ENCODE data around the gene IFI27.
"Not testable (repeated sequence)": the region's sequence is repeated elsewhere in the genome, so short reads cannot be mapped to it uniquely, and the experiment has no call there.

IFI27 gene

DNA sequence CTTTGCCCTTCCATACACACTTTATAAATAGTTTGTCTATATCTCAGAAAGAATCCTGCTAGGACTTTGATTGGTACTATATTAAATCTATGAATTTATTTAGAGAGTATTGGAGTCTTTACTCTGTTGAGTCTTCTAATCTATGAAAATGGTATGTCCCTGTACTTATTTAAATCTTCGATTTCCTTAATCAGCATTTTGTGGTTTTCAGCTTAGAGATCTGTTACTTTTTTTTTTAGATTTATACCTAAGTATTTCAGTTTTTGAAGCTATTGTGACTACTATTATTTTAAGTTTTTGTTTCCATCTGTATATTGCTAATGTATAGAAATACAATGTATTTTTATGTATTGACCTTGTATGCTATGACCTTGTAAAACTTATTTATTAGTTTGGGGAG, 32.3 kb downstream of the IFI27 start:
- Histone ChIP-seq H3K9me3 (ENCODE audit: insufficient read depth, low read length) (no peaks in the 10 kb centered on the region), H3K36me3 (ENCODE audit: insufficient read depth, insufficient read length, low read length) (no peaks in the 10 kb centered on the region), H3K9ac (ENCODE audit: insufficient read length, low read depth) (no peak overlapping the region), H3K4me1 (ENCODE audit: insufficient read depth, insufficient read length) (peaks cover 9% of the 10 kb centered on the region), H3K27me3 (ENCODE audit: insufficient read depth, insufficient read length) (no peaks in the 10 kb centered on the region), H3K4me3 (ENCODE audit: insufficient read length, low read depth) (no peak overlapping the region)
- TF ChIP-seq YY1 (IDR thresholded peaks at IDR 0.05; ENCODE audit: insufficient read depth, insufficient read length) (no peak), ZNF274 (IDR thresholded peaks at IDR 0.05; ENCODE audit: low read depth, low read length) (no peak), SUZ12 (IDR thresholded peaks at IDR 0.05; ENCODE audit: extremely low read depth, insufficient read depth, insufficient read length) (no peak)
- DNase-seq (ENCODE audit: low read depth, low spot score): no peak

DNA sequence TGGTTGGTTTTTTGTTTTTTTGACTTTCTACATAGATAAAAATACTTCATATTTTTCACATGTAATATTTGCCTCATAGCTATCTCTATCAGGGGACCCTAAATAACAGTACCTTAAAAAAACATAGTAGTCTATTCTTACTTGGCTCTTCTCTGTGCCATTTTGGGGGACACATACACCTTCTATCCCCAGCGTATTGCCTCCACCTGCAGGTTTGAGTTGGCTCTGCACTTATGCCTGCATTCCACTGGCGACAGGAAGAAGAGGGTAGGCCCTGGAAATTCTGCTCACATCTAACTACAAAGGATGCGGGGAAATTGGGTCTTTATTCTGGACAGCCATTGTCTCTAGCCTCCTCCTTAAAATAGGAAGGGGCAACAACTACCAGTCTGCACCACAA, 32.7 kb downstream of the IFI27 start:
- peaks cover 9% of the 10 kb centered on the region for H3K4me1 ChIP-seq (ENCODE audit: insufficient read depth, insufficient read length)
- H3K36me3 ChIP-seq (ENCODE audit: insufficient read depth, insufficient read length, low read length): no peaks in the 10 kb centered on the region
- no peak for DNase-seq (ENCODE audit: low read depth, low spot score)
- TF ChIP-seq ZNF274 (IDR thresholded peaks at IDR 0.05; ENCODE audit: low read depth, low read length) (no peak), YY1 (IDR thresholded peaks at IDR 0.05; ENCODE audit: insufficient read depth, insufficient read length) (no peak), SUZ12 (IDR thresholded peaks at IDR 0.05; ENCODE audit: extremely low read depth, insufficient read depth, insufficient read length) (no peak)
- H3K9me3 ChIP-seq (ENCODE audit: insufficient read depth, low read length): no peaks in the 10 kb centered on the region
- no peaks in the 10 kb centered on the region for H3K27me3 ChIP-seq (ENCODE audit: insufficient read depth, insufficient read length)
- H3K9ac ChIP-seq (ENCODE audit: insufficient read length, low read depth): no peak overlapping the region
- H3K4me3 ChIP-seq (ENCODE audit: insufficient read length, low read depth): no peak overlapping the region

DNA sequence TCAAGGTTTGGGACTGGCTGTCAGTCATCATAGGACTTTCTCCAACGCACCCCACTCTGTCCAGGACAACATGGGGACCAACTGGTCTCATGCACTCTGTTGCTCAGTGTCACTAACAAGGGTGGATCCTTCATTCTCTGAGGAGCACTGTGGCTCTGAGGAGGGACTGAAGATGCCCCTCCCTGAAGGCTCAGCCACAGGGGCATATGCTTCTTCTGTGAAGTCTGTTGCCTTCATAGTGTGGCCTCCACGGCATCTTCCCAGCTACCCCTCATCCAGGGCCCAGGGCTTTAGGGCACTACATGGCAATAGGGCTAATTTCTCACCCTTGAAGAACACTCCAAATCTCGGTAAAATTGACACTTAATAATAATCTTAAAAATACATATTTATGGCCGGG, 33.2 kb downstream of the IFI27 start:
- Histone ChIP-seq H3K9me3 (ENCODE audit: insufficient read depth, low read length) (no peaks in the 10 kb centered on the region), H3K27me3 (ENCODE audit: insufficient read depth, insufficient read length) (no peaks in the 10 kb centered on the region), H3K36me3 (ENCODE audit: insufficient read depth, insufficient read length, low read length) (no peaks in the 10 kb centered on the region), H3K4me3 (ENCODE audit: insufficient read length, low read depth) (no peak overlapping the region), H3K9ac (ENCODE audit: insufficient read length, low read depth) (no peak overlapping the region), H3K4me1 (ENCODE audit: insufficient read depth, insufficient read length) (peaks cover 5% of the 10 kb centered on the region)
- DNase-seq (ENCODE audit: low read depth, low spot score): no peak
- TF ChIP-seq YY1 (IDR thresholded peaks at IDR 0.05; ENCODE audit: insufficient read depth, insufficient read length): no peak
- no peak for TF ChIP-seq ZNF274 (IDR thresholded peaks at IDR 0.05; ENCODE audit: low read depth, low read length)
- TF ChIP-seq SUZ12 (IDR thresholded peaks at IDR 0.05; ENCODE audit: extremely low read depth, insufficient read depth, insufficient read length): no peak

DNA sequence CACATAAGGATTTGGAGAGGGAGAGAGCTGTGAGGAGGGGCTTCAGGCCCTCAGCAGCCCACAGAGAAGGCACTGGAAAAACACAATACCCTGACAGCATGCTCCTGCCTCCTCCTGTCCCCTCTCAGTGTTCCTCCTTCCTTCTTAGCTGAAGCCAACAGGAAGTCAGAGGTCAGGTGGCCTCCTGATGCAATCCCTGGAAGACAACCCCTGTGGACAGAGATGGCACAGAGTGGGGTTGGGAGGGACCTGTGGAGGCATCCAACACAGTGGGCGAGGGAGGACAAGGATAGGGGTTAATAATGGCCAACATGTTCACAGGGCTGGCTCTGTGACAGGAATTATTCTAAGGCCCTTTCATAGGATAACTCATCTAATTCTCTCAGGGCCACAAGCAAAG, 34.2 kb downstream of the IFI27 start:
- Histone ChIP-seq H3K9ac (ENCODE audit: insufficient read length, low read depth) (no peak overlapping the region), H3K4me3 (ENCODE audit: insufficient read length, low read depth) (no peak overlapping the region), H3K27me3 (ENCODE audit: insufficient read depth, insufficient read length) (no peaks in the 10 kb centered on the region), H3K4me1 (ENCODE audit: insufficient read depth, insufficient read length) (peaks cover 2% of the 10 kb centered on the region), H3K9me3 (ENCODE audit: insufficient read depth, low read length) (no peaks in the 10 kb centered on the region), H3K36me3 (ENCODE audit: insufficient read depth, insufficient read length, low read length) (no peaks in the 10 kb centered on the region)
- no peak for DNase-seq (ENCODE audit: low read depth, low spot score)
- TF ChIP-seq ZNF274 (IDR thresholded peaks at IDR 0.05; ENCODE audit: low read depth, low read length) (no peak), YY1 (IDR thresholded peaks at IDR 0.05; ENCODE audit: insufficient read depth, insufficient read length) (no peak), SUZ12 (IDR thresholded peaks at IDR 0.05; ENCODE audit: extremely low read depth, insufficient read depth, insufficient read length) (no peak)

DNA sequence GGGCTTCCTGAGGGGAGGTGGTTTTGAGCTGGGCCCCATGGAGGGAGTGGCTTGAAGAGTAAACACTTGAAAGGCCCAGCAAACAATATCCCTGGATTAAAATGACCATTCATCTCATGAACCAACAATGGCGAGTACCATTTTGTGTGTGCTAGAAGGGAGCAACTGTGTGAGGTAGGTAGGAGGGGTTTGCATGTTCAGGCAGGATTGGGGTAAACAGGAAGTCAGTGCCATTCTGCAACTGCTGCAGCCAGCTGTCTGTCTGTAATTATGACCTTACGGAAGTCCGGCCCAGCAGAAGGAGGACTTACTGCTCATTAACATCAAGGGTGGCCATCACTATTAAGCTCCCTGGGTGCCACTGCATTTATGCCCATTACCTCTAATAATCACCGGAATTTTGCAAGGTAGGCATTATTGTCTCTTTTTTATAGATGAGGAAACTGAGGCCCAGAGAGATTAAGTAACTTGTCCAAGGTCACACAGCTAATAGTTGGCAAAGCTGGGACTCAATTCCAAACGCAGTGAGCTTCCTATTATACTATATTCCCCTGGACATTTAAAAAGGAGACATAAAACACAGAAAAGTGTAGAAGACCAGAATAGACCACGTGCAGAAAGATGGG, 35.5 kb downstream of the IFI27 start:
- no peaks in the 10 kb centered on the region for H3K27me3 ChIP-seq (ENCODE audit: insufficient read depth, insufficient read length)
- no peak for DNase-seq (ENCODE audit: low read depth, low spot score)
- no peaks in the 10 kb centered on the region for H3K36me3 ChIP-seq (ENCODE audit: insufficient read depth, insufficient read length, low read length)
- H3K9me3 ChIP-seq (ENCODE audit: insufficient read depth, low read length): no peaks in the 10 kb centered on the region
- TF ChIP-seq SUZ12 (IDR thresholded peaks at IDR 0.05; ENCODE audit: extremely low read depth, insufficient read depth, insufficient read length): no peak
- TF ChIP-seq YY1 (IDR thresholded peaks at IDR 0.05; ENCODE audit: insufficient read depth, insufficient read length): no peak
- peaks cover 2% of the 10 kb centered on the region for H3K4me1 ChIP-seq (ENCODE audit: insufficient read depth, insufficient read length)
- H3K4me3 ChIP-seq (ENCODE audit: insufficient read length, low read depth): no peak overlapping the region
- no peak overlapping the region for H3K9ac ChIP-seq (ENCODE audit: insufficient read length, low read depth)

DNA sequence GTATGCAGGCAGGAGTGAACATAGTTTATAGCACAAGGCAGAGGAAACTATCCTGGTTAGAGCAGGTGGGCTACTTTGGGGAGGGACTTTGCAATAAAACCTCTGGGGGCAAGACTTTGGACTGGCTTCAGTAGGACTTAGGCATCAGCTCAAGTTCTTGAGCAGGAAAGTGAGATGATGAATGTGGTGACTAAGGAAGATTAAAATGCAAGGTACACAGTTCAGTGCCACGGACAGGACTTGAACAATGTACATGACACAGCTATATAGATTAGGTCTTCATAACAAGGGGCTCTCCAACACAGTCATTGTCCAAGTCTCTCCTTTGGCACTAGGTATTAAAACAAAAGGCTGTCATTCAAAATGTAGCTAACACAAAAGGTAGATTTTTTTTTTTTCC, 42.1 kb downstream of the IFI27 start:
- Histone ChIP-seq H3K27me3 (ENCODE audit: insufficient read depth, insufficient read length) (no peaks in the 10 kb centered on the region), H3K4me1 (ENCODE audit: insufficient read depth, insufficient read length) (no peaks in the 10 kb centered on the region), H3K36me3 (ENCODE audit: insufficient read depth, insufficient read length, low read length) (no peaks in the 10 kb centered on the region), H3K9ac (ENCODE audit: insufficient read length, low read depth) (no peak overlapping the region), H3K9me3 (ENCODE audit: insufficient read depth, low read length) (peaks cover 9% of the 10 kb centered on the region; the same call in 1 of the 2 replicates), H3K4me3 (ENCODE audit: insufficient read length, low read depth) (no peak overlapping the region)
- DNase-seq (ENCODE audit: low read depth, low spot score): no peak
- TF ChIP-seq ZNF274 (IDR thresholded peaks at IDR 0.05; ENCODE audit: low read depth, low read length) (no peak), SUZ12 (IDR thresholded peaks at IDR 0.05; ENCODE audit: extremely low read depth, insufficient read depth, insufficient read length) (no peak), YY1 (IDR thresholded peaks at IDR 0.05; ENCODE audit: insufficient read depth, insufficient read length) (no peak)

DNA sequence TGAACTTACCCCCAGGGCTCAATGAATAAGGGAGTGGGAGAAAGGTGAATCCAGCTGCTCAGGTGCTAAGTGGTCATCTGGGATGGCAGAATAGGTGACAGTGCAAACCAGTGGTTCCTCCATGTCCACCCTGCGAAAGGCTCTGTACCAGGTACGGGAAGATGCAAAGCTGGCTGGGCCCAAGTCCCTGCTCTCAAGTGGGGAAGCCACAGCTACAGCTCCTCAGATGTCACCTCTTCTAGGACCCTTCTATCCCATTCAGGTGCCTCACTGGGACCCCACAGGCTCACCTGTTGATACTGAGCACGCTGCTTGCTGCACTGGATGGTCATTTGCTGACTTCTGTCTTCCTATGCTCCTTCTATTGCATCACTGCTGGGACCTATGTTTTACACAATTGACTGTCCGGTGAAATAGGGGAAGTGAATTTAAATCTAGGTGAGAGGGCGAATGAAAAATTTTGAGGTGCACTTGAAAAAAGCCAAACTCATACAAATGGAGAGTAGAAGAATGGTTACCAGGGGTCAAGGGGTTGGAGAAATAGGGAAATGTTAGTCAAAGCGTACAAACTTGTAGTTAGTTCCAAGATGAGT, 43.3 kb downstream of the IFI27 start:
- Histone ChIP-seq H3K4me1 (ENCODE audit: insufficient read depth, insufficient read length) (no peaks in the 10 kb centered on the region), H3K9me3 (ENCODE audit: insufficient read depth, low read length) (peaks cover 9% of the 10 kb centered on the region; the same call in 1 of the 2 replicates), H3K36me3 (ENCODE audit: insufficient read depth, insufficient read length, low read length) (no peaks in the 10 kb centered on the region), H3K9ac (ENCODE audit: insufficient read length, low read depth) (no peak overlapping the region), H3K27me3 (ENCODE audit: insufficient read depth, insufficient read length) (no peaks in the 10 kb centered on the region), H3K4me3 (ENCODE audit: insufficient read length, low read depth) (no peak overlapping the region)
- TF ChIP-seq YY1 (IDR thresholded peaks at IDR 0.05; ENCODE audit: insufficient read depth, insufficient read length) (no peak), SUZ12 (IDR thresholded peaks at IDR 0.05; ENCODE audit: extremely low read depth, insufficient read depth, insufficient read length) (no peak), ZNF274 (IDR thresholded peaks at IDR 0.05; ENCODE audit: low read depth, low read length) (no peak)
- DNase-seq (ENCODE audit: low read depth, low spot score): no peak

DNA sequence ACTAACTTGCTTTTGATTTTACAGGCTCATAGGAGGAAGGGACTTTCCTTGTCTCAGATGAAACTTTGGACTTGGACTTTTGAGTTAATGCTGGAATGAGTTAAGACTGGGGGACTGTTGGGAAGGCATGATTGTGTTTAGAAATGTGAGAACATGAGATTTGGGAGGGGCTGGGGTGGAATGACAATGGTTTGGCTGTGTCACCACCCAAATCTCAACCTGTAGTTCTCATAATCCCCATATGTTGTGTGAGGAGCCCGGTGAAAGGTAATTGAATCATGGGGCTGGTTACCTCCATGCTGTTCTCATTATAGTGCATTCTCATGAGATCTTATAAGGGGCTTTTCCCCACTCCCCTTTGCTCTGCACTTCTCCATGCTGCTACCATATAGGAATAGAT, 45.6 kb downstream of the IFI27 start:
- not testable (repeated sequence) for DNase-seq (ENCODE audit: low read depth, low spot score); H3K36me3 ChIP-seq (ENCODE audit: insufficient read depth, insufficient read length, low read length); H3K9me3 ChIP-seq (ENCODE audit: insufficient read depth, low read length); H3K4me1 ChIP-seq (ENCODE audit: insufficient read depth, insufficient read length); H3K4me3 ChIP-seq (ENCODE audit: insufficient read length, low read depth); H3K9ac ChIP-seq (ENCODE audit: insufficient read length, low read depth); H3K27me3 ChIP-seq (ENCODE audit: insufficient read depth, insufficient read length)
